Right lobe of liver (tissue), 4 donors: ENCODE data around the gene RIMKLB.

Source experiments
- CTCF ChIP-seq, 4 donors: fragments of 200-600 bp in 3 of 4; fragments of 450-650 bp in 1 of 4; IDR thresholded peaks; one replicate each; pipeline versions ENCODE4 v1.5.1 to v1.8.0; 2016 to 2022; ENCODE audit warnings: antibody characterized with exemption in 4 of 4, mild to moderate bottlenecking in 2 of 4
- POLR2A ChIP-seq: fragments of 450-650 bp; IDR thresholded peaks from one replicate; pipeline ENCODE4 v1.6.1; 2017; ENCODE audit warnings: antibody characterized with exemption, mild to moderate bottlenecking
- donor health status: DM: no; HTN: no; CAD: no.
- donor health status: DM: no; HTN: no; CAD: no.
- donor health status: DM: no; HTN: yes; CAD: no.

DNA sequence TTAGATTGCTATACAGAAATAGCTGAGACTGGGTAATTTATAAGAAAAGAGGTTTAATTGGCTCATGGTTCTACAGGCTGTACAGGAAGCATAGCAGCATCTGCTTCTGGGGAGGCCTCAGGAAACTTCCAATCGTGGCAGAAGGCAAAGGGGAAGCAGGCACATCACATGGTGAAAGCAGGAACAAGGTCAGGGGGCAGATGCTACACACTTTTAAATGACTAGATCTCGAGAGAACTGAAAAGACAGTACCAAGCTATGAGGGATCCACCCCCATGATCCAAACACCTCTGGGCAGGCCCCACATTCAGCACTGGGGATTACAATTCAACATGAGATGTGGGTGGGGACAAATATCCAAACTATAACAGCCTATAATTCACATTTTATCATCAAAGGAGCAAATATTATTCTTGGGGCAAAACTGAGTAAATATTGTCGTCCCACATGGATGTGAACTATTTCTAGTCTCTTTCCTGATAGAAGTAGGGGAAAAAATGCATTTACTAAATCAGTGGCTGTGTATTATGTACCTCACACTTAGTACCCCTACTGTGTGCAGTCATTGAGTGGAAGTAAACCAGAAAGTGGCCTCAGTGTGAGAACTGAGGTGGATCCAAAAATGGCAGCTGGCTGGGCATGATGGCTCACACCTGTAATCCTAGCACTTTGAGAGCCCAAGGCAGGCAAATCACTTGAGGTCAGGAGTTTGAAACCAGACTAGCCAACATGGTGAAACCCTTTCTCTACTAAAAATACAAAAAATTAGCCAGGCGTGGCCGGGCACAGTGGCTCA lies 99.2 kb downstream of the RIMKLB start:
- TF ChIP-seq CTCF (IDR thresholded peaks at IDR 0.05) (no peak), POLR2A (no peak)
